Hematopoietic multipotent progenitor cell treated with erythropoietin and hydrocortisone succinate and interleukin-3 and kit ligand, for 4 days (in vitro differentiated cells): ENCODE measurements around the gene GMPS.
"Not testable (repeated sequence)": the region's sequence is repeated elsewhere in the genome, so short reads cannot be mapped to it uniquely, and the experiment has no call there.

Source experiments
- DNase-seq: peaks from one replicate; pipeline ENCODE4 v3.0.0-alpha.2; 2015

Gene GMPS

DNA sequence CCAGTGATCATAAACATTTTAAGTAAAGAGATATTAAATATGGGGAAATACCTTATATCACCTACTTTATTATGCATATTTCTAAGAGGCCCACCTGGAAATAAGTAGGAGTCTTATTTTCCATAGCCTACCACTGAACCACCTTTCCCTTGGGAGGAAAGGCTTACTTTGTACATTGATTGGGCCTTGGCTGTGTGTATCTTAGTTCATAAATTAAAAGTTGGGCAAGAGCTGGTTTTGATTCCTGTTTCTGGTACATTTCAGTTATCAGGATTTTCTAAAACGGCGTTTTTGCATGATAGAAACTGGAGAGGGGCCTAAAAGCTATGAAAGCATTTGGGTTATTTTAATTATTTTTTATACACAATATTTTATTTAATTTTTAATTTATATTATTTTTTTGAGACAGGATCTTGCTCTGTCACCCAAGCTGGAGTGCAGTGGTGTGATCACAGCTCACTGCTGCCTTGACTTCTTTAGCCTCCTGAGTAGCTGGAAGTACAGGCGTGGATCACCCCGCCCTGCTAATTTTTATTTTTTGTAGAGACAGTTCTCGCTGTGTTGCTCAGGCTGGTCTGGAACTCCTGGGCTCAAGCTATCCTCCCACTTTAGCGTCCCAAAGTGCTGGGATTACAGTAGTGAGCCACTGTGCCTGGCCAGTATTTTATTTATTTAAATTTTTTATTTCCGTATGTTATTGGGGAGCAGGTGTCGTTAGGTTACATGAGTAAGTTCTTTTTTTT, 2.6 kb downstream of the GMPS start:
- DNase-seq, result no peak

GRCh38 chr3:155876037-155876436, 5.6 kb downstream of the GMPS start:
- DNase-seq, result no peak

- DNase-seq, result no peak
Measured at GRCh38 chr3:155876503-155876902, 6.1 kb downstream of the GMPS start.

DNA sequence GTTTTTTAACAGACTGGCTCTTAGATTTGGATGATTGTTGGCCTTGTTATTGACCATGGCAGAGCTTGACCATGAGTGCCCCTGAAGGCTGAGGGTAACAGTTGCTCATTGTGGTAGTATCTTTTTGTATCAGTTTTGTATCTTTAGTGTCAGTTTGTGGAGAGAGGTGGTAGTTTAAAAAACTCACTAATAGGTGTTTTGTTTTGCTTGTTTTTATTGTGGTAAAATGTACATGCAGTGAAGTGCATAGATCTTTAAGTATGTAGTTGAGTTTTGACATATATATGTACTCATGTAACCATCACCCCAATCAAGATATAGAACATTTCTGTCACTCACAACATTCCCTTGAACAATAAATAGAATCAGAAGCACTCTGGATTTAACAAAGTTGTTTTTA, 9.8 kb downstream of the GMPS start:
- no peak for DNase-seq

GRCh38 chr3:155884292-155884691, 13.8 kb downstream of the GMPS start:
- no peak for DNase-seq

GRCh38 chr3:155885292-155885691, 14.8 kb downstream of the GMPS start:
- DNase-seq, result no peak

DNA sequence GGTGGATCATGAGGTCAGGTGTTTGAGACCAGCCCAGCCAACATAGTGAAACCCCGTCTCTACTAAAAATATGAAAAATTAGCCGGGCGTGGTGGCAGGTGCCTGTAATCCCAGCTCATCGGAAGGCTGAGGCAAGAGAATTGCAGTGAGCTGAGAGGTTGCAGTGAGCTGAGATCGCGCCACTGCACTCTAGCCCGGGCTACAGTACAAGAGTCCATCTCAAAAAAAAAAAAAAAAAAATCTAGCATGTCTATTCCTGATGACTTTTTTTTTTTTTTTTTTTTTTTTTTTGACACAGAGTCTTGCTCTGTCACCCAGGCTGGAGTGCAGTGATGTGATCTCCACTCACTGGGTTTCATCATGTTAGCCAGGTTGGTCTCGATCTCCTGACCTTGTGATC, 15.9 kb downstream of the GMPS start:
- not testable (repeated sequence) for DNase-seq

- DNase-seq, result no peak
Measured at GRCh38 chr3:155886915-155887314, 16.5 kb downstream of the GMPS start.

DNA sequence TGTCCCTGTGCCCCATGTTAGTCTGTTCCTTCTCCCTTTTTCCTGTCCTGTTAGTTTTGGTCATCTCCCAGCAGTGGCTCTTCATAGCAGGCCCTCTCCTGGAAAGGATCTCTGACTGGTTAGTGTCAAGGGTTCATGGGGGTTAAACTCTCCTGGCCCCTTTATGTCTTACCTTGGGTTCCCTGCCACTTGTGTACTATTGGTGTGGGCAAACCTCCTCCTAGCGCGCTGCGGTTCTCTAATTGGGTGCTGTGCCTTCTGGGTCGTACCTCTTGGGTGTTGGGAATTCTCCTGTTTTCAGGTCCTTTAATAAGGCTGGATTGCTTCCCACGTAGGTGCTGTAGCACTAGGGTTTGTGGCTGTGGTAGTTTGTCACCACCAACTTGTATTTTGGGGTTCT, 18.8 kb downstream of the GMPS start:
- no peak for DNase-seq

DNA sequence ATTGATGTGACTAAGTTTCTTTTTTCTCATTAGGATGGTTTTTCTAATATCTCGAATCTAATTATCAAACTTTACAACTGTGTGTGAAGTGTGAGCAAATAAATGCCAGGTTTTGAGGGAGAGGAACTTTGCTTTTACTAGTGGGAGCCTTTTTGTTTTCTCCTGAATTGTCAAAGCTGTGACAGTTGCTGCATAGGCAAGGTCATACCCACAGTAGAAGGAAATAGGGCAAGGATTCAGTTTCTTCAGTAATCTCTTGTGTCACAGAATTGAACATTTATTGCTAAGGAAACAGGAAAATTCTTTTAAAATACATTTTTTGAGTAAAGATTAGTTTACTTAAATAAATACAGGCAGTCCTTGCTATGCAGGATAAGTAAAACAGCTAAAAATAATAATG, 19.5 kb downstream of the GMPS start:
- no peak for DNase-seq

DNA sequence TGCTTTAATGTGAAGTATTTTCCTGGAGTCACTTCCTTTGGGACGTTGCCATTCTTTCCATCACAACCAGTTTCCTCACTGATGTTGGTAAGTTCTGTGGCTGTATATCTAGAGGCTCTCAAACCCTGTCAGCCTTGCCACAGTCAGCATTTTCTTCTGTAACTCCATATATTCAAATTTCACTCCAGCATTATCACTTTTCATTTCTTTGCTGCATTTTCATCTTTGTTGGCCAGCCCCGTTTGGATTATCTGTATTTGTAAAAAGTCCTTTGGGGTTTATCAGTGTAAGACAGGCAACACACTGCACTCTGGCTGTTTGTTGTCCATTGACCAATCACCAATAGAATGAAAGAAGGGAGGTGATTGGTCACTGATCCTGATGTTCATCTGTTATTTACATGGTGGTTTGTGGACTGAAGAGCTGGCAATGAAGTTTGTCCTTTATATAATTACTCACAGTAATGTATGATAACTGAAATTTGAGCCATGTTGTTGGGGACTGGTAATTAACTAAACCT, 20.3 kb downstream of the GMPS start:
- DNase-seq, result peak; percentile 94

DNA sequence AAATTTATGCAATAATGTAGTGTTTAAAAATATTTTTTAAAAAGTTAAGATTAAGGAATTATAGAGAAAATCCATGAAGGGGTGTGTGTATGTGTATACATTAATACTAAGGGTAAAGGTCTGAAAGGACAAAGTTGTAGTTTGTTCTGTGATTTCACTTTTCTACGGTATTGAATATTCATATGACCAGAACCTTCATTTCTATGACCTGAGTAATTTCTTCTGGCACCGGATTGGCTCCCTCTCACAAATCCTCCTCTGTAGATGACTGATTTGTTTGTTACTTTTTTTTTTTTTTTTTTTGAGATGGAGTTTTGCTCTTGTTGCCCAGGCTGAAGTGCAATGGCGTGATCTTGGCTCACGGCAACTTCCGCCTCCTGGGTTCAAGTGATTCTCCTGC, 20.9 kb downstream of the GMPS start:
- no peak for DNase-seq

GRCh38 chr3:155895379-155895900, 25.0 kb downstream of the GMPS start:
- DNase-seq, result no peak

DNA sequence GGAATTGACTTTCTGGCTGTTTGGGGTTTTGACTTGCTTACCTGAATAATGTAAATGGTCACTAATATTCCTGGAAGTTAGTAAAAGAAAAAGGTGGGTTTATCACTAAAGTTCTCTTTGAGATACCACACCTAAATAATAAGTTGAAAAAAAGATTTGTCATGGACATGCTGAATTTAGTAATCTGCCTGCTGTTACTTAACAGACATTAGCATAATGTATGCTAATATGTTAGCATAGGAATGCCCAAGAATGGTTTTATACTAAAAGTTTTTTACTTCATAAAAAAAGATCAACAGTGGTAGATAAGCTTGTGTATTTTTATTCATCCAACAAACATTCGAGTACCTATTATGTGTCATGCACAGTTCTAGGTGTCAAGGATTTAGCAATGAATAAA, 36.5 kb downstream of the GMPS start:
- no peak for DNase-seq

DNA sequence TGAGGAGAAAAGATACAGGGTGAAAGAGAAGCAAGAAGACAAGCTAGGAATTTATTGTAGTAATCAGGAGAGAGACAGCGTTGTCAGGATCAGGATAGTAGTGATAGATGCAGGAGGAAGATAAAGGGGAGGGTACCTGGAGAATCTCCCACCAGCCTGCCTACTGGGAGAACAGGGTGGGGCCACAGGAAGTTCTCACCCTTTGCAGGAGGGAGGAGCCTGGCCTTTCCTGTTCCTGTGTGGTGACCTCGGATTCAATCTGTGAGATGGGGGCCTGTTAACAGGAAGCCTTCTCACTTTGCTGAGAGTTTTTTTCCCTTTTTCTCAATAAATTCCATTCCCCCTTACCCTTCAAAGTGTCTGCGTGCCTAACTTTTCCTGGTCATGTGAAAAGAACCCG, 37.6 kb downstream of the GMPS start:
- DNase-seq, result peak; percentile 27

DNA sequence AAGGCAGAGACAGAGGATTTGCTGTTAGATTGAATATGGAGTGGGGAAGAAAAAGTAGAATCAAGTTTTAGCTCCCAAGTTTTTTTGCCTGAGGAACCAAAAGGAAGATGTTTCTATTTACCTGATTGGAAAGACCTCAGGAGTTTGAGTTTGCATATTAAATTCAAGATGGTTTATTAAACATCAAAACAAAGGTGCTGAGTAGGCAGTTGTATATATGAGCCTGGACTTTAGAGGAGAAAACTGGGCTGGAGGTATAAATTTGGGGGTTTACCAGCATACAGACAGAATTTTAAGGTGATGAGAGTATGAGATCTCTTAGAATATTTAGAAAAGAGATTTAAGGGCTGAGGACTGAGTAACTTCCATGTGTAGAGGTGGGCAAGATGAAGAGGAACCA, 38.2 kb downstream of the GMPS start:
- DNase-seq, result no peak

DNA sequence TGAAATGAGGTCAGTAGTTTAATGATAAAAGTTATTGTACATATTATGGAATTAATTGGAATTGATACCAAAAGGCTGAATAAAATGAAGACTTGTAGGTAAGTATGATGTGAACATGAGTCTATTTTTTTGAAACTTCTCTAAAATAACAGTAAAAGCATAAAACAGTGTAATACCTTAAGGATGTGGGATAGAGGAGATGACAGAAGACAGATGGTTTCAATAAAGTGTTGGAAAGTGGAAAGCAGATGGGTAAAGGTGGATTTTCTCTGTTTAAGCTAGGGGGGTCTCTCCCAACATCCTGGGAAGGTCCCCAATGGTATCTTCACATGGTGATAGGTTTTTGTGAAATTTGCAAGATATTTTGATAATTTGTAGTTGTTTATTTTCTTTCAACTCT, 41.6 kb downstream of the GMPS start:
- DNase-seq, result no peak

DNA sequence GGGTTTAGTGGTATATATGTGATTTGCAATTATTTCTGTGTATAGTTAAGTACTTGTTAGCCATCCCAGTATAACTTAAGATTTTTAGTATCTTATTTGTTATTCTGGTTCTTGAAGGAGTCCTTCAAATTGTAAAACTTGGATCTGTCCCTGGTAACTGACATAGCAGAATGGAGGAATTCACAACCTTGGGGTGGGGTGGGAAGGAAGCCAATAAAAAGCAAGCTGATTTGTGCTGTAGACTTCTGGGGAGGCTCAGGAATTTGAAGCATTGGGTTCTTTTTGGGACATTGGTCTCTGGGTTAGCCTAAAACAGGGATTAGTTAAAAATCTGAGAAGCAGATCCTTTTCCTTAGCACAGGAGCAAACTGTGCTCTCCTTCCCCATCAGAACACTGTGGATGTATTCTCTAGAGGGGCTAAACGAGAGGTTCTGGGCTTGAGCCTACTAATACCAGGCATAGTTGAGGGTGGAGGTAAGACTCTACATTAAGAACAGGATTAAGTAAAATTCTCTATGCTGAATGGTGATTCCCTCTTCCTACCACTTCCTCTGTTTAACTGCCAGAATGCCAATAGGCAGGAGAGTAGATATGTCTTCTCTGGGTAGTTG, 42.2 kb downstream of the GMPS start:
- no peak for DNase-seq

DNA sequence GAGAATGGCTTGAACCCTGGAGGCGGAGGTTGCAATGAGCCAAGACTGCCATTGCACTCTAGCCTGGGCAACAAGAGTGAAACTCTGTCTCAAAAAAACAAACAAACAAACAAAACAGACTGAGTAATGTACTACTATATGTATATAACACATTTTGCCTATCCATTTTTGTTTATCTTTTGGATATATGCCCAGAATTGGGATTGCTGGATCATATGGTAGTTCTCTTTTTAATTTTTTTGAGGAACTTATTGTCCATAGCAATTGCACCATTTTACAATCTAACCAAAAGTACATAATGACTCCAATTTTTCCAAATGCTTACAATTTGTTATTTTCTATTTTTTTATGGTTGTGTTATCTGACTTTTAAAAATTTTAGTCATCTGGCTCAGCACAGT, 47.3 kb downstream of the GMPS start:
- no peak for DNase-seq

DNA sequence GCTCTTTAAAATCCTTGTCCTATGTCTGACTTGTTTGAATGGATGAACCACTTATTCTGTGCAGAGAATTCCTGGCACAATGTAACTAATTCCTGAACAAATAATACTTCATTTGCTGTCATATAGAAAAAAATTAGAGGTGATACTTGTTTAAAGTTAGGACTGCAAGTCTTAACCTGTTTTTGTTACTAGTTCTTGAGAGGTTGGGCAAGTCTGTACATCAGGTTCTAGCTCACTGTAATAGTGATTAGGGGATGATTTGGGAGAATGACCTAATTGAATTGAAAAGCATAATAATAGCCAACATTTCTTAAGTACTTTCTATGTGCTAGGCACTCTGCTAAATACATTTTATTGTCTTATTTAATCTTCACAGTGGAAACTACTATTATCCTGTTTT, 49.3 kb downstream of the GMPS start:
- no peak for DNase-seq

GRCh38 chr3:155921486-155921885, 51.0 kb downstream of the GMPS start:
- no peak for DNase-seq

GRCh38 chr3:155934230-155934629, 63.8 kb downstream of the GMPS start:
- no peak for DNase-seq

GRCh38 chr3:155938409-155938808, 68.0 kb downstream of the GMPS start:
- peak; percentile 19 for DNase-seq

DNA sequence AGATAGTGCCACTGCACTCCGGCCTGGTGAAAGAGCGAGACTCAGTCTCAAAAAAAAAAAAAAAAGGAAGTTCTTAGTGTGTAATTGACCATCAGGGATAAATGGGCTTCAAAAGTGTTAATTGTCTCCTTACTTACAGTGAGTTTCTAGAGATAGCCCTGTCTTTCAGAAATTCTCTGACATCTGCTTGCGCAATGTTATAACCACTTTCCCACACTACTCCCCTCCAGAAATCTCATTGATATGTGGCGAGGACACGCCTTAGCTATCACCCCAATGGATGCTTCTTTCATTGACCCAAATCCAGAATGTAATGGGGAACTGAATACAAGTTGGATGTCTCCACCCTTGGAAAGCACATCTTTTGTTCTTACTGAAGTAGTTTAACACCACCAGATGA, 70.9 kb downstream of the GMPS start:
- DNase-seq, result peak; percentile 31

- DNase-seq, result no peak
Measured at GRCh38 chr3:155944081-155944480, 73.6 kb downstream of the GMPS start.
